Measurements from ENCODE around the gene ARRB1.
A peak's percentile ranks its signal among the peaks of the same experiment; 100 is the strongest.

The ARRB1 gene

GRCh38 chr11:75272821-75273301, 78.6 kb downstream of the ARRB1 start:
- no peak for DNase-seq

- DNase-seq: no peak
Measured at GRCh38 chr11:75272391-75272790, 79.1 kb downstream of the ARRB1 start.

- no peak for DNase-seq
Measured at GRCh38 chr11:75271730-75272129, 79.7 kb downstream of the ARRB1 start.

GRCh38 chr11:75270896-75271418, 80.5 kb downstream of the ARRB1 start:
- DNase-seq: no peak

- DNase-seq: no peak
Measured at GRCh38 chr11:75269896-75270295, 81.6 kb downstream of the ARRB1 start.

GRCh38 chr11:75269367-75269660, 82.1 kb downstream of the ARRB1 start:
- DNase-seq: no peak

GRCh38 chr11:75268626-75269366, 82.7 kb downstream of the ARRB1 start:
- no peak for DNase-seq

GRCh38 chr11:75267171-75267970, 84.1 kb downstream of the ARRB1 start:
- no peak for DNase-seq

- DNase-seq: peak; percentile 22
Measured at GRCh38 chr11:75265851-75266531, 85.5 kb downstream of the ARRB1 start.

- no peak for DNase-seq
Measured at GRCh38 chr11:75264971-75265370, 86.5 kb downstream of the ARRB1 start.

- no peak for DNase-seq
Measured at GRCh38 chr11:75264356-75264755, 87.1 kb downstream of the ARRB1 start.

GRCh38 chr11:75263944-75264349, 87.5 kb downstream of the ARRB1 start:
- no peak for DNase-seq

GRCh38 chr11:75262961-75263852, 88.3 kb downstream of the ARRB1 start:
- DNase-seq: no peak

- DNase-seq: no peak
Measured at GRCh38 chr11:75262436-75262835, 89.0 kb downstream of the ARRB1 start.

- no peak for DNase-seq
Measured at GRCh38 chr11:75261902-75262361, 89.5 kb downstream of the ARRB1 start.

GRCh38 chr11:75260396-75261170, 90.9 kb downstream of the ARRB1 start:
- DNase-seq: no peak

GRCh38 chr11:75254326-75254725, 97.1 kb downstream of the ARRB1 start:
- no peak for DNase-seq

GRCh38 chr11:75249704-75250103, 101.8 kb downstream of the ARRB1 start:
- no peak for DNase-seq

GRCh38 chr11:75248924-75249256, 102.6 kb downstream of the ARRB1 start:
- no peak for DNase-seq

GRCh38 chr11:75246671-75247350, 104.7 kb downstream of the ARRB1 start:
- no peak for DNase-seq

All from HCEC 1CT (cell line).